ENCODE measurements around the gene HDDC3. TPM values are rescaled to one million over a fixed set of nuclear protein-coding genes. Genes with fewer than 3 reads are reported as not detected.

The HDDC3 gene
- polyA plus RNA-seq, 1 donor (not counting 4 experiments of a cell fraction or from before 2014, with no cell fraction given), result 11.8 TPM

- Histone ChIP-seq H2AFZ (ENCODE audit: control insufficient read depth, low read length) (no peak overlapping the region), H4K20me1 (ENCODE audit: control insufficient read depth, extremely low read depth, insufficient read depth, low read length) (no peaks in the 10 kb centered on the region), H3K9ac (ENCODE audit: control insufficient read depth, extremely low read depth, insufficient read depth, low read length) (no peak overlapping the region), H3K4me1 (ENCODE audit: control insufficient read depth, extremely low read depth, insufficient read depth, low read length) (no peaks in the 10 kb centered on the region), H3K4me2 (ENCODE audit: control insufficient read depth, extremely low read depth, insufficient read depth, low read depth, low read length) (no peak overlapping the region), H3K36me3 (ENCODE audit: control insufficient read depth in 2 of 2, extremely low read depth in 1 of 2, insufficient read depth in 2 of 2, low read length in 2 of 2) (peaks cover 13% of the 10 kb centered on the region in 2 experiments), H3K27me3 (ENCODE audit: control insufficient read depth, extremely low read depth, insufficient read depth, low read length) (no peaks in the 10 kb centered on the region), H3K27ac (ENCODE audit: control insufficient read depth, insufficient read depth, low read length) (no peak overlapping the region), H3K9me3 (ENCODE audit: control insufficient read depth, low read depth, low read length) (no peaks in the 10 kb centered on the region), H3K9me1 (ENCODE audit: control insufficient read depth, extremely low read depth, insufficient read depth, low read length) (no peaks in the 10 kb centered on the region), H3K79me2 (ENCODE audit: control insufficient read depth, insufficient read depth, low read length) (no peaks in the 10 kb centered on the region), H3K4me3 (ENCODE audit: control insufficient read depth in 2 of 3, extremely low read depth in 1 of 3, insufficient read depth in 2 of 3, low read depth in 1 of 3, low read length in 3 of 3) (no peak overlapping the region)
- no peak for FAIRE-seq
- no peak for DNase-seq (ENCODE audit: low read depth, low spot score)
- dilution Hi-C loops (cut with MboI; ENCODE audit: extremely low pct_ligation_motif_present, low sequenced_read_pairs), result no loop called here
- no peak for TF ChIP-seq EZH2 (IDR thresholded peaks at IDR 0.05; ENCODE audit: low read length)
- TF ChIP-seq, protein P1, sequence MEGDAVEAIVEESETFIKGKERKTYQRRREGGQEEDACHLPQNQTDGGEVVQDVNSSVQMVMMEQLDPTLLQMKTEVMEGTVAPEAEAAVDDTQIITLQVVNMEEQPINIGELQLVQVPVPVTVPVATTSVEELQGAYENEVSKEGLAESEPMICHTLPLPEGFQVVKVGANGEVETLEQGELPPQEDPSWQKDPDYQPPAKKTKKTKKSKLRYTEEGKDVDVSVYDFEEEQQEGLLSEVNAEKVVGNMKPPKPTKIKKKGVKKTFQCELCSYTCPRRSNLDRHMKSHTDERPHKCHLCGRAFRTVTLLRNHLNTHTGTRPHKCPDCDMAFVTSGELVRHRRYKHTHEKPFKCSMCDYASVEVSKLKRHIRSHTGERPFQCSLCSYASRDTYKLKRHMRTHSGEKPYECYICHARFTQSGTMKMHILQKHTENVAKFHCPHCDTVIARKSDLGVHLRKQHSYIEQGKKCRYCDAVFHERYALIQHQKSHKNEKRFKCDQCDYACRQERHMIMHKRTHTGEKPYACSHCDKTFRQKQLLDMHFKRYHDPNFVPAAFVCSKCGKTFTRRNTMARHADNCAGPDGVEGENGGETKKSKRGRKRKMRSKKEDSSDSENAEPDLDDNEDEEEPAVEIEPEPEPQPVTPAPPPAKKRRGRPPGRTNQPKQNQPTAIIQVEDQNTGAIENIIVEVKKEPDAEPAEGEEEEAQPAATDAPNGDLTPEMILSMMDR (optimal IDR thresholded peaks at IDR 0.05 in 1 of 3, IDR thresholded peaks at IDR 0.05 in 1 of 3, conservative IDR thresholded peaks at IDR 0.05 in 1 of 3; ENCODE audit: extremely low read depth in 1 of 3, insufficient read depth in 2 of 3, low read length in 3 of 3), result no peak
Observed at GRCh38 chr15:90918034-90918788, 14.1 kb downstream of the HDDC3 start.

- H4K20me1 ChIP-seq (ENCODE audit: control insufficient read depth, extremely low read depth, insufficient read depth, low read length), result no peaks in the 10 kb centered on the region
- FAIRE-seq, result no peak
- no peaks in the 10 kb centered on the region for H3K9me3 ChIP-seq (ENCODE audit: control insufficient read depth, low read depth, low read length)
- H3K79me2 ChIP-seq (ENCODE audit: control insufficient read depth, insufficient read depth, low read length), result no peaks in the 10 kb centered on the region
- no peak overlapping the region for H3K4me2 ChIP-seq (ENCODE audit: control insufficient read depth, extremely low read depth, insufficient read depth, low read depth, low read length)
- no peaks in the 10 kb centered on the region for H3K4me1 ChIP-seq (ENCODE audit: control insufficient read depth, extremely low read depth, insufficient read depth, low read length)
- no peak overlapping the region for H2AFZ ChIP-seq (ENCODE audit: control insufficient read depth, low read length)
- DNase-seq (ENCODE audit: low read depth, low spot score), result no peak
- dilution Hi-C loops (cut with MboI; ENCODE audit: extremely low pct_ligation_motif_present, low sequenced_read_pairs), result no loop called here
- no peak overlapping the region for H3K27ac ChIP-seq (ENCODE audit: control insufficient read depth, insufficient read depth, low read length)
- no peaks in the 10 kb centered on the region for H3K27me3 ChIP-seq (ENCODE audit: control insufficient read depth, extremely low read depth, insufficient read depth, low read length)
- H3K4me3 ChIP-seq (ENCODE audit: control insufficient read depth in 2 of 3, extremely low read depth in 1 of 3, insufficient read depth in 2 of 3, low read depth in 1 of 3, low read length in 3 of 3), result no peak overlapping the region
- H3K36me3 ChIP-seq (ENCODE audit: control insufficient read depth in 2 of 2, extremely low read depth in 1 of 2, insufficient read depth in 2 of 2, low read length in 2 of 2), result peaks cover 16 to 18% of the 10 kb centered on the region in 2 experiments
- no peak overlapping the region for H3K9ac ChIP-seq (ENCODE audit: control insufficient read depth, extremely low read depth, insufficient read depth, low read length)
- no peaks in the 10 kb centered on the region for H3K9me1 ChIP-seq (ENCODE audit: control insufficient read depth, extremely low read depth, insufficient read depth, low read length)
- no peak for TF ChIP-seq EZH2 (IDR thresholded peaks at IDR 0.05; ENCODE audit: low read length)
- TF ChIP-seq, protein P1 (optimal IDR thresholded peaks at IDR 0.05 in 1 of 3, IDR thresholded peaks at IDR 0.05 in 1 of 3, conservative IDR thresholded peaks at IDR 0.05 in 1 of 3; ENCODE audit: extremely low read depth in 1 of 3, insufficient read depth in 2 of 3, low read length in 3 of 3), result no peak
Observed at GRCh38 chr15:90917569-90917968, 14.8 kb downstream of the HDDC3 start.
